Fibroblast of the aortic adventitia (primary cell): ENCODE results near the gene SKIDA1. TPM values are rescaled to one million over a fixed set of nuclear protein-coding genes. Genes with fewer than 3 reads are reported as not detected.

Experiments used
- DNase-seq: peaks from one replicate; pipeline ENCODE4 v3.0.0-alpha.2; 2010; ENCODE audit warnings: low read depth
- H3K4me3 ChIP-seq: 2 replicates; pipeline ENCODE4 v1.5.1; 2011; ENCODE audit warnings: low read depth, mild to moderate bottlenecking, control low read depth, low read length, moderate library complexity
- total RNA-seq: library from RNA; depleted of rRNA; stranded (reverse); fragments of >200 nt; gene quantifications from 2 replicates; pipeline ENCODE4 v1.2.3, GENCODE V29; 2012; ENCODE audit warnings: low replicate concordance
- TF ChIP-seq, protein P1 (sequence below): IDR thresholded peaks from 2 replicates; pipeline ENCODE4 v1.5.1; 2011; ENCODE audit warnings: mild to moderate bottlenecking, low read length, control low read depth, inconsistent platforms; ENCODE audit not compliant: insufficient read depth

Gene SKIDA1
- total RNA-seq, 1 donor, result 0.90 TPM

DNA sequence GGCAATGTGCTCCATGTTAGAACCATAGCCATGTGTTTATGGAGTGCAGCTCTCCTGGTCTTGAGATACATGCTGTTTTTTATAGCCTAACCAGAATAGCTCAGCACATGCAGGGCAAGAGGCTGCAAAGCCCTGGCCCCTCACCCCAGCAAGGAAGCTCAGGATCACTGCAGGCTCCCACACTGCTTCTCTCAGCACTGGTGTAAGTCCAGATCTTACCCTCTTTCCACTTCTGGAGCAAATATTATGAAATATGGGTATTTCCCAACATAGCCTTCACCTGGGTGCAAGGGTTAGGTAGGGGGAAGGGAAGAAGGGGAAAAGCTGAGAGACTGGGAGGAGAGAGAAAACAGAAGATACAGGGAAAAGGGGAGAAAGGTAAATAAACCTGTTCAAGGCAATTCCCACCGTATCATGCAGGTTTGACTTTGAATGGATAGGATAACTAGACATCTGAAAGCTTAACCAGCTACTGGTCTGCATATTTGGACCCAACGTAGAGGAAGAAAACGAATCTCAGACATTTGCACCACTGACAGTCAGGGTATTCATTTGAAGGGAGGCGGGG, 19.7 kb downstream of the SKIDA1 start:
- H3K4me3 ChIP-seq, result no peak overlapping the region
- no peak for DNase-seq
- TF ChIP-seq, protein P1, sequence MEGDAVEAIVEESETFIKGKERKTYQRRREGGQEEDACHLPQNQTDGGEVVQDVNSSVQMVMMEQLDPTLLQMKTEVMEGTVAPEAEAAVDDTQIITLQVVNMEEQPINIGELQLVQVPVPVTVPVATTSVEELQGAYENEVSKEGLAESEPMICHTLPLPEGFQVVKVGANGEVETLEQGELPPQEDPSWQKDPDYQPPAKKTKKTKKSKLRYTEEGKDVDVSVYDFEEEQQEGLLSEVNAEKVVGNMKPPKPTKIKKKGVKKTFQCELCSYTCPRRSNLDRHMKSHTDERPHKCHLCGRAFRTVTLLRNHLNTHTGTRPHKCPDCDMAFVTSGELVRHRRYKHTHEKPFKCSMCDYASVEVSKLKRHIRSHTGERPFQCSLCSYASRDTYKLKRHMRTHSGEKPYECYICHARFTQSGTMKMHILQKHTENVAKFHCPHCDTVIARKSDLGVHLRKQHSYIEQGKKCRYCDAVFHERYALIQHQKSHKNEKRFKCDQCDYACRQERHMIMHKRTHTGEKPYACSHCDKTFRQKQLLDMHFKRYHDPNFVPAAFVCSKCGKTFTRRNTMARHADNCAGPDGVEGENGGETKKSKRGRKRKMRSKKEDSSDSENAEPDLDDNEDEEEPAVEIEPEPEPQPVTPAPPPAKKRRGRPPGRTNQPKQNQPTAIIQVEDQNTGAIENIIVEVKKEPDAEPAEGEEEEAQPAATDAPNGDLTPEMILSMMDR, result no peak

DNA sequence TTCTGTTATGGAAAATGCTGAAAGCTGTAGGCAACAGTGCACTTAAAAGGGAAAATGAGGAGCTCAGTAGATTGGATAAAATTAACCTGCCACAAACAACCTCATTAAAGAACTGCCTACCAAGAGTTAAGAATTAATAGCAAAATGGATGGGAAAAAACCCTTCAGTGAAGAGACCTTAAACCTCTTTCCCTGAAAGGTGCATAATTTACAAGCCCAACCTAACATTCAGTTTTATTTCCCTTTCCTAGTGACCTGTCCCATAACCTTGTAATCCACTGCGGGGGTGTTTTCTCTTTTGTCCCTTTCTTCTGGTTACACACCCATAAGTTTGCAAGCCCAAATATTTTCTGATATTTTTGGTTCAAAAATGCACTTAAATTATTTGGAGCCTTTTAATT, 21.9 kb downstream of the SKIDA1 start:
- TF ChIP-seq, protein P1, result no peak
- H3K4me3 ChIP-seq, result no peak overlapping the region
- no peak for DNase-seq

DNA sequence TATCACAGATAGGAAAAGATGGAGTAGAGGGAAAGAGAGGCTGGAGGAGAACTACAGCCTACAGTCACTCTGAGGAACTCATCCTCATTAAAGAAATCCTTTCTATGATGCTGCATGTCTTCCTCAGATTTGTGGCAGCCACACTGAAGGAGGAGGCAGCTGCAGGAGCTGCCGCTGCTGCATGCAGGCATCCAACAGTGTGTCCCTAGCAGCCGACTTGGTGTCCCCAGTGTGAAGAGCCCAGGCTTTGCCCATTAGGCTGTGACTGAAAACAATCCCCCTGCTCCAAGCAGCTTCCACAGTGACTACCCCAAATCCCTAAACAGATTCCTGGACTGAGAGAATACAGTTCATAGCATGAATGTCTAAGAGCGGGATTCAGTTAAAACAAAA, 23.1 kb downstream of the SKIDA1 start:
- DNase-seq, result no peak
- no peak overlapping the region for H3K4me3 ChIP-seq
- TF ChIP-seq, protein P1, result no peak

DNA sequence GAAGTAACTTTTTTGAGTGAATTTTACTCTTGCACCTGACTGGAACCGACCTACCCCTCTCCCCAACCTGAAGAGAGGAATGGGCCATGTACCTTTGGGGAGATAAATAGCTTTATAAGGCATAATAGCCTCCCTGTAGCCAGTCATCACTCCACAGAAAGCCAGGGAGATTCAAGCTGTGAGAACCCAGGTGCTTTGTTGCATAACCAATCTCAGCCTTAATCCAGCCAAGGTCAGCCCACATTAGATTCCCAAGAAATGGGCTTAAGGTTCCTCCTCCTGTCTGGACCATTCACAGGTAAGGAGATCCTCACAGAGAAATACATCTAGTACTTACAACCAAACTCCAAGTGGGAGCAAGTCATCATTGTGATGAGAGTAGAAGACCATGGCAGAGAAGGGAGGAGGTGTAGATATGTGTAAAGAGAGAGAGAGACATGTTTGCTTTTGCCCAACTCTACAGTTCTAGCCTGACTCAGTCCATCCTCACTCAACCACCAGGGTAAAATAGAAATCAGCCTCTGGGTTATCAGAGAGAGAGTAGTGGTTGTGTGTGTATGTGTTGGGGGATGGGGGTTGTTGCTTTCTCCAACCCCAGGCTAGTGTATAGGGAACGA, 23.6 kb downstream of the SKIDA1 start:
- no peak overlapping the region for H3K4me3 ChIP-seq
- TF ChIP-seq, protein P1, result no peak
- DNase-seq, result no peak

DNA sequence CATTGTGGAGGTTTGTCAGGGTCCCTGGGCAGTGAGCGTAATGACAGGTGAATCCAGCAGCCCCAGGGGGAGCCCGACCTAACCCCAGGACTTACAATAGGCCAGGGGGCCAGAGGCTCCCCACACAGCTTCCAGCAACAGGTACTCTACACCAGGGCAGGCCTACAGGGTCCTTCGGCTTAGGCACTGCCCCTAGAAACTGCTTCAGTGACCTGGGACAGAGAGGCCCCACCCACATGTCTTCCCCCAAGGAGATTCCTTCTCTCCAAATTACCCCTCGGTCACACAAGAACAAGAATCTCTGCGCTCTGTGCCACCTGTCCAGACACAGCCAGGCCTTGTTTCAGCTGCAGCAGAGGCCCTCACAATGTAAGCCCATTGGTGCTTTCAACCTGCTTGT, 24.4 kb downstream of the SKIDA1 start:
- H3K4me3 ChIP-seq, result no peak overlapping the region
- TF ChIP-seq, protein P1, result no peak
- DNase-seq, result no peak

DNA sequence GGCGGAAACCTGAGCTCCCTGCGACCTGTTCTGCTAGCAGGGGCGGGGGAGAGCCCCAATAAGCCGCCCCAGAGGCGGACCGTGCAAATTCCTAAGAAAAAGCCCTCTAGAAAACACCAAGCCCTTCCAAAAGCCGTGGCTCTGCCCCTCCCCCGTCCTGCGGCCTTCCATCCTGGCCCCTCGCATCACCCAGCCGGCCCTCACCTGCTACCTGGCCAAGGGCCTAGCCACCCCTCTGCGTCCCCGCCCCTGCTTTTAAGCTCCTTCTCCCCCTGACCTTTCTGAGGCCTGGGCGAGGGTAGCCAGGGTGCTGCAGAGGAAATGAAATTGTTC, 24.9 kb downstream of the SKIDA1 start:
- TF ChIP-seq, protein P1, result no peak
- DNase-seq, result no peak
- H3K4me3 ChIP-seq, result no peak overlapping the region
